K562 (cell line): ENCODE measurements around the gene IRAG1. TPM values are rescaled to one million over a fixed set of nuclear protein-coding genes. Genes with fewer than 3 reads are reported as not detected.
A peak's percentile ranks its signal among the peaks of the same experiment; 100 is the strongest.

Source experiments
- ATF2 ChIP-seq: sonication (generic); formaldehyde crosslinking; IDR thresholded peaks from 2 replicates; pipeline ENCODE4 v1.8.1; 2022; ENCODE audit warnings: missing genetic modification reagents
- CBFA2T3 ChIP-seq: fragments of 450-650 bp; IDR thresholded peaks from 2 replicates; pipeline ENCODE4 v1.6.1; 2017
- DEAF1 ChIP-seq: fragments of 450-650 bp; formaldehyde crosslinking; IDR thresholded peaks from 2 replicates; pipeline ENCODE4 v1.4.0; 2020; ENCODE audit warnings: mild to moderate bottlenecking, moderate library complexity
- FOXA3 ChIP-seq, 2 experiments: fragments of 450-650 bp in 1 of 2; sonication (generic) in 1 of 2; formaldehyde crosslinking; IDR thresholded peaks in 1 of 2; conservative IDR thresholded peaks in 1 of 2; 2 replicates each; pipeline versions ENCODE4 v1.4.0 to v1.8.0; 2020 to 2022; ENCODE audit warnings: mild to moderate bottlenecking in 2 of 2, missing genetic modification reagents in 1 of 2
- GTF3C2 ChIP-seq: IDR thresholded peaks from 3 replicates; pipeline ENCODE4 v1.6.1; 2011; ENCODE audit warnings: borderline replicate concordance, mild to moderate bottlenecking, moderate library complexity; ENCODE audit not compliant: insufficient read length; ENCODE audit errors: extremely low read depth
- HEY1 ChIP-seq: fragments of 250-450 bp; sonication (Bioruptor Pico); IDR thresholded peaks from 2 replicates; pipeline ENCODE4 v1.5.0; 2020; ENCODE audit warnings: mild to moderate bottlenecking, moderate library complexity, borderline replicate concordance
- IRF1 ChIP-seq: sonication (generic); formaldehyde crosslinking; IDR thresholded peaks from 2 replicates; pipeline ENCODE4 v1.8.0; 2022; ENCODE audit warnings: missing genetic modification reagents, mild to moderate bottlenecking, borderline replicate concordance
- MYC ChIP-seq, 2 experiments: fragments of 250-450 bp in 1 of 2; sonication (Bioruptor Pico) in 1 of 2; IDR thresholded peaks; 2 replicates each; pipeline versions ENCODE4 v1.5.1 to v1.6.1; 2012 to 2021; ENCODE audit warnings: low read depth in 2 of 2, borderline replicate concordance in 1 of 2, improper control_type of control experiment in 1 of 2, low read length in 1 of 2, mild to moderate bottlenecking in 1 of 2, moderate library complexity in 1 of 2
- PHF8 ChIP-seq: fragments of 200-600 bp; sonication (generic); IDR thresholded peaks from 2 replicates; pipeline ENCODE4 v1.6.1; 2012; ENCODE audit warnings: mixed run types, mild to moderate bottlenecking, inconsistent platforms, low read length, moderate library complexity, borderline replicate concordance
- PRPF4 ChIP-seq: fragments of 200-400 bp; formaldehyde crosslinking; IDR thresholded peaks from one replicate; pipeline ENCODE4 v1.6.1; 2017; ENCODE audit warnings: low read length, low read depth, mild to moderate bottlenecking; ENCODE audit not compliant: insufficient read depth, poor library complexity, severe bottlenecking
- RNF2 ChIP-seq: sonication (generic); IDR thresholded peaks from 2 replicates; pipeline ENCODE4 v1.6.1; 2016
- SFPQ ChIP-seq: fragments of 200-400 bp; formaldehyde crosslinking; IDR thresholded peaks from 2 replicates; pipeline ENCODE4 v1.6.1; 2017; ENCODE audit warnings: mild to moderate bottlenecking, low read depth, low read length, moderate library complexity
- STAT5A ChIP-seq: IDR thresholded peaks from 2 replicates; pipeline ENCODE4 v1.6.1; 2012; ENCODE audit warnings: low read length, inconsistent platforms, borderline replicate concordance
- TBP ChIP-seq: optimal IDR thresholded peaks from 2 replicates; pipeline ENCODE3; 2011; ENCODE audit warnings: low read depth, low read length, improper control_type of control experiment
- ZNF507 ChIP-seq: conservative IDR thresholded peaks from 2 replicates; pipeline ENCODE4 v1.6.1; 2017; ENCODE audit warnings: missing genetic modification characterization, missing compliant biosample characterization
- ZNF696 ChIP-seq: fragments of 250-450 bp; sonication (Bioruptor Pico); conservative IDR thresholded peaks from 2 replicates; pipeline ENCODE4 v1.4.0; 2020; ENCODE audit warnings: mild to moderate bottlenecking, moderate library complexity
- polyA plus RNA-seq, 8 experiments: library from polyadenylated mRNA; depleted of rRNA in 4 of 8; stranded (reverse) in 5 of 8; unstranded in 3 of 8; fragments of >200 nt; fragmentation: Nextera tagmentation in 2 of 8; fragmentation: Illumina TruSeq in 1 of 8; extraction: Ambion mirVana in 2 of 8; extraction: Trizol in 1 of 8; gene quantifications; 2 replicates each; pipeline versions ENCODE4 v1.2.1 to v1.2.3, GENCODE V29; 2011 to 2014; ENCODE audit warnings: inconsistent platforms in 1 of 8, missing spikeins in 1 of 8
- total RNA-seq, 7 experiments: library from RNA; depleted of rRNA in 6 of 7; stranded (reverse); fragments of >200 nt in 6 of 7; fragmentation: Illumina TruSeq in 2 of 7; extraction: Trizol in 2 of 7; gene quantifications; 2 replicates each; pipeline versions ENCODE4 v1.2.1 to v1.2.3, GENCODE V29; 2011 to 2021; ENCODE audit warnings: low replicate concordance in 1 of 7

Gene IRAG1
- total and polyA plus RNA-seq, 9 of the 15 experiments (the other 6 are each of a cell fraction or from before 2014, with no cell fraction given): 0.01 to 0.22 (median 0.09) TPM; not detected in 1

GRCh38 chr11:10735481-10736475 is 42.2 kb upstream of the IRAG1 start (continued):
- TF ChIP-seq GTF3C2: no peak
- TF ChIP-seq HEY1: no peak
- TF ChIP-seq SFPQ: no peak
- TF ChIP-seq ATF2 (CRISPR knock-in tag): no peak
- no peak for TF ChIP-seq RNF2
- peak; percentile 84 for TF ChIP-seq MYC (IDR thresholded peaks at IDR 0.05; ENCODE audit: low read depth, low read length)
- no peak for TF ChIP-seq MYC (CRISPR knock-in tag; IDR thresholded peaks at IDR 0.05; ENCODE audit: borderline replicate concordance, low read depth)
- no peak for TF ChIP-seq IRF1 (CRISPR knock-in tag)
- no peak for TF ChIP-seq ZNF507 (tag)
- peak; percentile 100 for TF ChIP-seq DEAF1 (CRISPR knock-in tag)
- no peak for TF ChIP-seq STAT5A
- TF ChIP-seq ZNF696 (CRISPR knock-in tag): no peak
- no peak; the same call in 1 of the 2 replicates for TF ChIP-seq CBFA2T3
- no peak for TF ChIP-seq PRPF4
- no peak; the same call in 1 of the 2 replicates for TF ChIP-seq PHF8
- peak in 1 of 2 experiments; percentile 73; a peak in 2 of 4 replicates for TF ChIP-seq FOXA3 (CRISPR knock-in tag; conservative IDR thresholded peaks at IDR 0.05 in 1 of 2, IDR thresholded peaks at IDR 0.05 in 1 of 2)
- TF ChIP-seq TBP: peak; percentile 60
